ENCODE data around the gene PPP1R37.

DNA sequence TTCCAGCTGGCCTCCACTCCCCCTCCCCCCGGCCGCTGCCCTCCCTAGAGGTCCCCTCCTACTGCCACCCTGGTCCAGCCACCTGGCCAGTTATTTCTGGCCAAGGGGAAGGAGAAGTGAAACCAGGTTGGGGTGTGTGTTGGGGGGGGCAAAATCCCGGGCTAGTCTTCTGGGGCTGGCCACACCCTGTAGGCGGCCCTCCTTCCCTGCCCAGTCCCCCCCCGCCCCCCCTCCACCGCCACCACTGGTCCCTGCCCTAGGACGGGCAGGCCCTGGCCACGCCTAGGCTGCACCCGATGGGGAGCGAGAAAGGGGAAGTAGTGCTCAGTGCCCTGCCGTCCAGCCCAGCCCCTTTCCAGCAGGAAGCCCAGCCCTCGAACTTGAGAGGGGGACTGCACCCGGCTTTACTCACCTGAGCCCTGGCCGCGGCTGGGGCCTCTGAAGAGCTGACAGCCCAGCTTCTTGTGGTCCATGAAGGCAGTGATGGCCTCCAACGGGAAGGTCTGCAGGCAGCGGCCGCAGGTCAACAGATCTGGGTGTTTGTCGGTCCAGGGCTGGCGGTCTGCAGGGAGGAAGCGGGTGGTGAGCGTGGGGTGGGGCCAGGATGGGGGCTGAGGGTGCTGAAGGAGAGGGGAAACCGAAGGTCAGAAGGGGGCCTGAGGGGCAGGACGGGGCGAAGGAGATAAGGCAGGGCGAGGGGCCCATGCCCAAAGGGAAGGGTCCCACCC is 17.5 kb upstream of the PPP1R37 start:
- TF ChIP-seq EZH2 (IDR thresholded peaks at IDR 0.05; ENCODE audit: low read depth, low read length, severe bottlenecking) (no peak), CTCF (IDR thresholded peaks at IDR 0.05; ENCODE audit: control extremely low read depth in 1 of 3, insufficient read depth in 1 of 3, low read depth in 1 of 3, low read length in 3 of 3) (no peak), POLR2AphosphoS5 (IDR thresholded peaks at IDR 0.05; ENCODE audit: low read depth, low read length) (no peak)
